Psoas muscle (tissue), 8 donors: Measurements from ENCODE around the gene GP2. TPM values are rescaled to one million over a fixed set of nuclear protein-coding genes. Genes with fewer than 3 reads are reported as not detected.

Experiments used
- ATAC-seq, 4 donors: fragments of 200-7000 bp; cut with Tn5 transposase; one replicate each; pipeline ENCODE4 v1.9.1; 2020; ENCODE audit warnings: moderate library complexity in 3 of 4, mild to moderate bottlenecking in 2 of 4
- DNase-seq, 2 donors: peaks; one replicate each; pipeline ENCODE4 v3.0.0-alpha.2; 2020
- H3K27ac ChIP-seq: fragments of 200-600 bp; one replicate; pipeline ENCODE4 v1.8.0; 2022
- H3K27me3 ChIP-seq, 3 donors: fragments of 200-600 bp in 1 of 3; one replicate each; pipeline versions ENCODE4 v1.6.1 to v1.8.0; 2013 to 2022; ENCODE audit warnings: low read length in 2 of 3, mild to moderate bottlenecking in 2 of 3, moderate library complexity in 1 of 3; ENCODE audit not compliant: insufficient read depth in 3 of 3
- H3K36me3 ChIP-seq, 2 donors: fragments of 200-600 bp in 1 of 2; one replicate each; pipeline versions ENCODE4 v1.6.1 to v1.8.0; 2013 to 2022; ENCODE audit warnings: low read depth in 1 of 2, mild to moderate bottlenecking in 1 of 2, moderate library complexity in 1 of 2; ENCODE audit not compliant: insufficient read depth in 1 of 2
- H3K4me1 ChIP-seq: fragments of 200-600 bp; one replicate; pipeline ENCODE4 v1.8.0; 2022
- H3K4me3 ChIP-seq: fragments of 200-600 bp; one replicate; pipeline ENCODE4 v1.8.0; 2022; ENCODE audit warnings: mild to moderate bottlenecking
- H3K9me3 ChIP-seq: fragments of 200-600 bp; one replicate; pipeline ENCODE4 v1.8.0; 2022
- CTCF ChIP-seq: fragments of 200-600 bp; IDR thresholded peaks from one replicate; pipeline ENCODE4 v1.8.0; 2022; ENCODE audit warnings: antibody characterized with exemption
- WGBS, 3 donors: extraction: QIAGEN DNeasy Blood & Tissue Kit; methylation state at CpG; one replicate each; pipeline versions ENCODE4 v1.1.6 to v1.1.7; 2013; 5-methylcytosine and 5-hydroxymethylcytosine counted together
- intact Hi-C, 2 donors: fragments of 100-400 bp; cut with DNase I; formaldehyde crosslinking; loops; one replicate each; pipeline versions ENCODE4 v1.11.0 to v1.14.2; 2022
- long read RNA-seq, 2 donors: library from polyadenylated mRNA; unstranded; transcript quantifications; one replicate each; pipeline ENCODE4 v2.0.0, GENCODE V29; 2021
- polyA plus RNA-seq, 3 donors: library from polyadenylated mRNA; stranded (reverse); fragments of 200-250 nt; gene quantifications; one replicate each; pipeline ENCODE4 v1.2.3, GENCODE V29; 2013
- total RNA-seq, 4 donors: library from RNA; stranded (reverse); fragmentation: NEBNext Ultra II Directional in 2 of 4; extraction: Animal tissue kit (Norgen Biotek cat#: 25700) in 2 of 4; gene quantifications; one replicate each; pipeline versions ENCODE4 v1.2.1 to v1.2.4, GENCODE V29; 2021 to 2023
- donor health status: healthy with polysubstance abuse.
- donor health status: DM: no; HTN: no; CAD: no; lungs with moderate emphysema.
- donor health status: Bipolar disorder and iron deficiency.
- donor health status: healthy.
- donor health status: DM: yes; HTN: yes; CAD: no.
- donor health status: DM: no; HTN: no; CAD: no.
- donor health status: DM: no; HTN: no; CAD: no.
- donor health status: DM: yes; HTN: yes; CAD: no.

The GP2 gene
- total RNA-seq, result 1 to 10 TPM in 1 of 4 donors, under 1 TPM in 1, not detected in 2; 0.34 to 3.1 TPM
- polyA plus RNA-seq, result 1 to 10 TPM in 1 of 3 donors, under 1 TPM in 1, not detected in 1; 0.55 to 1.3 TPM
- long read RNA-seq, donor 1, result 0 reads
- long read RNA-seq, donor 2, result 0 reads

DNA sequence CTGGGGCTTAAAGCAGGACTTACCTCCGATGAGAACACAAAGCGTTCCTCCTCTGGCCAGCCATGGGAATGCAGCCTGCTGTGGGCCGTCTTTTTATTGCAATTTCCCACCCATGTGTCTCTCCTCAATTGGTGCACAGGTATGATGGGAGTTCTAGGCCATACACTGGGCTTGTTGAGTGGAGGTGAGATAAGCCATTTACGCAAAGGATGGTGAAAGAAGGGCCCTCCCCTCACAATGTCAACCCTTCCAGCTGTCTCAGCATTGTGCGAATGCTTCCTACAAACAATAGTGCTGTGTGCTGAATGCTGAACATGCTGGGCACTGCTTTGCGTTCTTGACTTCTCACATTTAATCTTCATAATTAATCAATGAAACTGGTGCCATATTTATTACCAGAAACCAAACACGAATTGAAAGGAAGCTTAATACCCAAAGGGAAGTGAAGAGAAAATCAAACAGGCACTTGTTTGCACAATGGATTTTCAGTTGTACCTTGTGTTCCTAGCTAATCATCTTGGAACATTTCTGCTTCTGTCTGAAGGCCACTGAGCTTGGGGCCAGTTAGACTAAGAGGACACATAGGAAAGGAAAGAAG, at the start of gene GP2:
TSS of gene GP2 (minus strand) at position 70 of the 598 bp plus-strand sequence. CDS start 1,082 bp downstream, outside the sequence.
- 73 to 79% (median 75%) methylated on average over 7 of the region's 7 CpGs for WGBS, 3 donors
- intact Hi-C loops, result no loop called here
- TF ChIP-seq CTCF, result no peak

GRCh38 chr16:20372701-20373100, 45.4 kb upstream of the GP2 start:
- ATAC-seq (no peak), DNase-seq (no peak)
- Histone ChIP-seq H3K27me3 (no peaks in the 10 kb centered on the region), H3K9me3 (no peaks in the 10 kb centered on the region), H3K36me3 (no peaks in the 10 kb centered on the region), H3K4me3 (no peak overlapping the region), H3K4me1 (no peaks in the 10 kb centered on the region), H3K27ac (no peak overlapping the region)
- 56 to 70% (median 62%) methylated on average over 5 of the region's 5 CpGs for WGBS, 3 donors
- intact Hi-C loops, result no loop called here
- no peak for TF ChIP-seq CTCF

More for the DNA sequence above, at the start of gene GP2:
- Histone ChIP-seq H3K4me1 (no peaks in the 10 kb centered on the region), H3K27ac (no peak within 1 kb of the TSS), H3K9me3 (no peaks in the 10 kb centered on the region), H3K27me3 (no peaks in the 10 kb centered on the region), H3K4me3 (no peak within 1 kb of the TSS), H3K36me3 (no peaks in the 10 kb centered on the region)
- DNase-seq, result no peak
- ATAC-seq, result no peak

DNA sequence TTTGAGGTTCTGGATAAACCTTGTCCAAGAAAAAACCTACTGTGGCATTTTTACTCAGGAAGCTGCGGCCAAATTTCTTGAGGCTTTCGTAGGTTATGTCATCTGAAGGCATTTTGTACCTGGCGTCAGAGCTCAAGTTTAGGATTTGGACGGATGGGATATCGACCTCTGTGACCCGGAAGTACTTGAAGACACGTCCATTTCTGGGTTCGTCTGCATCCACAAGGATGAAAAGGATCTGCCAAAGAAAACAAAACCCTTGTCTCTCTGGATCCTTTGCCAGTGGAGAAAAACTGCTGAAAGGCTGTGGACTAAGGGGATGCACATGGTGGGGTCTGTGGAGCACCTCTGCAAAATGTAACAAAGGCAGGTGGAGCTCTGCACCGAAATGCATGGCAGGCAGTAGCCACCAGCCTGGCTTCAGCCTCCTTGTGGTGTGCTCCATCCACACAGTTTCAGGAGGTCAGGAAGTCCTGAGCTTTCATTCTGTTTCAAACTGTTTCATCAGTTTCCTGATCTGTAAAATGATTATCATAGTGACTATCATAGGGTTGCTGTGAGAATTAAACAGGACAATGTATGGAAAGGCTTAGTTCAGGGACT, 42.2 kb upstream of the GP2 start:
- H3K9me3 ChIP-seq, result no peaks in the 10 kb centered on the region
- intact Hi-C loops, result no loop called here
- TF ChIP-seq CTCF, result no peak
- WGBS, 3 donors, result 70 to 72% (median 70%) methylated on average over 9 of the region's 9 CpGs
- no peaks in the 10 kb centered on the region for H3K36me3 ChIP-seq
- H3K27ac ChIP-seq, result no peak overlapping the region
- no peak overlapping the region for H3K4me3 ChIP-seq
- no peaks in the 10 kb centered on the region for H3K27me3 ChIP-seq
- ATAC-seq (no peak), DNase-seq (no peak)
- H3K4me1 ChIP-seq, result no peaks in the 10 kb centered on the region

- H3K27ac ChIP-seq, result no peak overlapping the region
- no peaks in the 10 kb centered on the region for H3K36me3 ChIP-seq
- ATAC-seq (no peak), DNase-seq (no peak)
- no peaks in the 10 kb centered on the region for H3K4me1 ChIP-seq
- no peak for TF ChIP-seq CTCF
- WGBS, 3 donors, result 18 to 50% (median 25%) methylated on average over 3 of the region's 3 CpGs
- H3K4me3 ChIP-seq, result no peak overlapping the region
- H3K9me3 ChIP-seq, result no peaks in the 10 kb centered on the region
- intact Hi-C loops, result no loop called here
- no peaks in the 10 kb centered on the region for H3K27me3 ChIP-seq
Observed at GRCh38 chr16:20364051-20364450, 36.7 kb upstream of the GP2 start.
